LNCaP clone FGC (cell line): ENCODE results near the gene CCDC28B.

Experiments
- DNase-seq: peaks from one replicate; pipeline ENCODE4 v3.0.0-alpha.2; 2011; ENCODE audit warnings: low read depth
- H3K4me3 ChIP-seq: 2 replicates; pipeline ENCODE4 v1.5.1; 2011; ENCODE audit warnings: mild to moderate bottlenecking, low read depth, low read length, control low read depth
- CTCF ChIP-seq: IDR thresholded peaks from 2 replicates; pipeline ENCODE4 v1.5.1; 2012; ENCODE audit warnings: mild to moderate bottlenecking; ENCODE audit not compliant: control insufficient read depth, insufficient read depth; ENCODE audit errors: extremely low read depth

Gene CCDC28B

DNA sequence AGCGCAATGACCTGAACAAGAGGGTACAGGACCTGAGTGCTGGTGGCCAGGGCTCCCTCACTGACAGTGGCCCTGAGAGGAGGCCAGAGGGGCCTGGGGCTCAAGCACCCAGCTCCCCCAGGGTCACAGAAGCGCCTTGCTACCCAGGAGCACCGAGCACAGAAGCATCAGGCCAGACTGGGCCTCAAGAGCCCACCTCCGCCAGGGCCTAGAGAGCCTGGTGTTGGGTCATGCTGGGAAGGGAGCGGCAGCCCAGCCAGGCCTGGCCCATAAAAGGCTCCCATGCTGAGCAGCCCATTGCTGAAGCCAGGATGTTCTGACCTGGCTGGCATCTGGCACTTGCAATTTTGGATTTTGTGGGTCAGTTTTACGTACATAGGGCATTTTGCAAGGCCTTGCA lies 5.4 kb upstream of the CCDC28B start:
- H3K4me3 ChIP-seq = no peak overlapping the region
- no peak for TF ChIP-seq CTCF
- no peak for DNase-seq

DNA sequence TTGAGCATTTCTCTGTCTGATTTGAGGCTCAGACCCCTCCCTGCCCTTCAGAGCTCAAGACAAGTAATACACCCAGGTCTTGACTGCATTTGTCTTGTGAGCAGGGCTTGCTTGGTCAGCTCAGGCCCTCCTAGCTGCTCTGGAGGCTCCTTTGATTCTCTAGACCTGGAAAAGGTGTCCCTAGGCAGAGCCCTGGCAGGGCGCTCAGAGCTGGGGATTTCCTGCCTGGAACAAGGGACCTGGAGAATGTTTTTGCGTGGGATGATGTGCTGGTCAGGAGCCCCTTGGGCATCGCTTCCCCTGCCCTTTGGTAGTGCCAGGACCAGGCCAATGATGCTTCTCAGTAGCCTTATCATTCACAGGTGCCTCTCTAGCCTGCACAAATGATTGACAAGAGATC lies 4.9 kb upstream of the CCDC28B start:
- no peak for TF ChIP-seq CTCF
- no peak overlapping the region for H3K4me3 ChIP-seq
- DNase-seq = no peak

DNA sequence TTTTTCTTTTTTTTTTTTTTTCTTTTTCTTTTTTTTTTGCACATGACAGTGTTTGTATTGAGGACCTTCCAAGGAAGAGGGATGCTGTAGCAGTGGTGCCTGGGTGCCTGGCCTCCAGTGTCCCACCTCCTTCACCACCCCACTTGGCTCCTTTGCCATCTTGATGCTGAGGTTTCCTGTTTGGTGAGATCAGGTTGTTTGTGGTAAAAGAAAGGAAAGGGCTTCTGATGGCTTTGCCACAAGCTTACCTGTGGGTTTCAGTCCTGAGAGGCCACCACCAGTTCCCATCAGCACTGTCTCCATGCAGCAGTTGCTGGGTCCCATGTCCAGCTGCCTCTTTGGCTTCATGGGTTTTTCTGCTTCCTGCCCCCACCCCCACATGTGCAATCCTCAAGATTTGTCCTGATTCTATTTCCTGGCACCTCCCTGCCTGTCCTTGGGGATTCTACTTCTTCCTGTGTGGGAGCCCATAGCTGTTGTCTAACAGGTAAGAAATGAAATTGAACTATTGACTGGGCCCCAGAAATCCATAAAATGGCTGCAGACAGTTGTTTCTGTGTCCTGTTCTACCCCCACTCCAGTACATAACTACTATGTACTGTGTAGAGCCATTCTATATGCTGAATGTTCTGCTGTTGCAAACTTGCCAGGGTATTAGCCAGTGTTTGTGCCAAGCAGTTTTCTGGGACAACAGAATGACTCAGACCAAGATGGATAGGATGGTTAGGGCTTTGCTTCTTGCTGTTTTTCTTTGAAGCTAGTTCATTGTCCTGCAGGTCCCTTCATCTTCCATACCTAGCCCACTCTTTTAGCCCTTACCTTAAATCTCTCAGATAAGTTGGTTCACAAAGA lies 4.2 kb upstream of the CCDC28B start:
- H3K4me3 ChIP-seq = no peak overlapping the region
- no peak for TF ChIP-seq CTCF
- no peak for DNase-seq

GRCh38 chr1:32197074-32197473 lies 3.3 kb upstream of the CCDC28B start:
- no peak for DNase-seq
- TF ChIP-seq CTCF = no peak
- H3K4me3 ChIP-seq = no peak overlapping the region

- TF ChIP-seq CTCF = no peak
- DNase-seq = no peak
- no peak overlapping the region for H3K4me3 ChIP-seq
These were observed 2.6 kb upstream of the CCDC28B start for GRCh38 chr1:32197837-32198236.

GRCh38 chr1:32198237-32199042 lies 2.0 kb upstream of the CCDC28B start:
- no peak for DNase-seq
- no peak for TF ChIP-seq CTCF
- no peak overlapping the region for H3K4me3 ChIP-seq
